HG03139 (cell line): Measurements from ENCODE around the gene FCMR.
"Not testable (repeated sequence)": the region's sequence is repeated elsewhere in the genome, so short reads cannot be mapped to it uniquely, and the experiment has no call there.

Experiments used
- ATAC-seq: cut with Tn5 transposase; IDR thresholded peaks from one replicate; pipeline ENCODE4 v1.9.1; 2021; ENCODE audit not compliant: unreplicated experiment

FCMR gene

GRCh38 chr1:206924592-206925105, 2.9 kb upstream of the FCMR start:
- peak; percentile 23 for ATAC-seq

- not testable (repeated sequence) for ATAC-seq
Measured at GRCh38 chr1:206923961-206924557, 2.3 kb upstream of the FCMR start.

GRCh38 chr1:206923009-206923960, 1.5 kb upstream of the FCMR start:
- peak; percentile 46 for ATAC-seq

- ATAC-seq, result no peak
Measured at GRCh38 chr1:206922524-206922923, 783 bp upstream of the FCMR start.

GRCh38 chr1:206918076-206918475, 3.7 kb downstream of the FCMR start:
- ATAC-seq, result no peak

GRCh38 chr1:206916000-206916709, 5.6 kb downstream of the FCMR start:
- ATAC-seq, result no peak

GRCh38 chr1:206915030-206915735, 6.6 kb downstream of the FCMR start:
- no peak for ATAC-seq

- no peak for ATAC-seq
Measured at GRCh38 chr1:206913766-206914537, 7.8 kb downstream of the FCMR start.

- ATAC-seq, result no peak
Measured at GRCh38 chr1:206912445-206913095, 9.2 kb downstream of the FCMR start.

- no peak for ATAC-seq
Measured at GRCh38 chr1:206911064-206911663, 10.6 kb downstream of the FCMR start.

- no peak for ATAC-seq
Measured at GRCh38 chr1:206909883-206910318, 11.8 kb downstream of the FCMR start.

- ATAC-seq, result no peak
Measured at GRCh38 chr1:206909161-206909882, 12.4 kb downstream of the FCMR start.

GRCh38 chr1:206908038-206908437, 13.7 kb downstream of the FCMR start:
- no peak for ATAC-seq

GRCh38 chr1:206907304-206907991, 14.3 kb downstream of the FCMR start:
- no peak for ATAC-seq

- ATAC-seq, result no peak
Measured at GRCh38 chr1:206905295-206906164, 16.2 kb downstream of the FCMR start.

GRCh38 chr1:206904423-206905142, 17.2 kb downstream of the FCMR start:
- ATAC-seq, result no peak
